ENCODE measurements around the gene HACD2.
A peak's percentile ranks its signal among the peaks of the same experiment; 100 is the strongest.

Gene HACD2

DNA sequence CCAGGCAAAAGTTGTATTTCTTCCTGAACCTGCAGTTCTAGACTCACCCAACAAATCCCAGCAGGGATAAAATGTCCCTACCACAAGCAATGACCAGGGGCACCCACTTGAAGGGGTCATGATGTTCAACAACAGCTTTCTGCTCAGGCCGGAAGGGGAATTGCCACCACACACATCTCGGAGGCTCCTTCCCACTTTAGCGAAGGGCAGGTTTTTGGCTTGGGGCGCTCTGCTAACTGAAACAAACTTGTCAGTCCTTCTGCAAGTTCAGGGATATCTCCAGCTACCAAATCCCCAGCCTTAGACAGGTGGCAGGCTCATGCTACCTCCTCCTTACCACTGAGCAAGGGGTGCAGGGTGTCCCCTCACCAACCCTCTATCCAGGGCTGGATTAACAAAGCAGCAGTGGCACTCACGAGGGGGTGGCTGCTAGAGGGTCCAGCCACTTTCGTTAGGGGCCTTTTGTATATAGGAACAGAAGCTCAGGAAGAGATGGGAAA is 138.2 kb downstream of the HACD2 start:
- Histone ChIP-seq H3K9me3 (ENCODE audit: low read depth, low read length) (no peaks in the 10 kb centered on the region), H3K36me3 (ENCODE audit: insufficient read depth, low read length) (no peaks in the 10 kb centered on the region)
- TF ChIP-seq POLR2AphosphoS5 (IDR thresholded peaks at IDR 0.05; ENCODE audit: borderline replicate concordance, low read depth, low read length) (no peak), EZH2 (IDR thresholded peaks at IDR 0.05) (no peak), FOXP2 (optimal IDR thresholded peaks at IDR 0.05; ENCODE audit: control extremely low read depth, extremely low read length, insufficient read depth) (no peak)

DNA sequence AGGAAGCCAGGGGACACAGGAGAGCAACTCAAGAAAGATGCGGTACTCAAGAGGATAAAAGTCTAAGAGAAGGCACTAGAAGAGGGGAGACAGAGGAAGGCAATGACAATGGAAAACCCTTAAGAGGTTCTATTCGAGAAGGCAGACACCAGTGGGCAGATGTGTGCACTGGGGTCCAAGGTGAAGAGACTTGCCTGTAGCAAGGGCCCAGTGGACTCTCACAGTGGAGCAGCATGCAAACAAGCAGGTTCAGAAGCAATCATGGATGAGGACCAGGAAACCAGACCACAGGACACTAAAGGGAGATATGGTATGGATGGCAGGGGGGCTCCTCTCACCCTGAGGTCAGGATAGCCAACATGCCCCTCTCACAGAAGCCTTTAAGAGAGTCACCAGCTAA is 138.6 kb downstream of the HACD2 start:
- DNase-seq (ENCODE audit: low read depth, low spot score), result no peak
- H3K9me3 ChIP-seq (ENCODE audit: low read depth, low read length), result no peaks in the 10 kb centered on the region
- no peak overlapping the region for H3K27ac ChIP-seq
- H3K36me3 ChIP-seq (ENCODE audit: insufficient read depth, low read length), result no peaks in the 10 kb centered on the region
- H3K9ac ChIP-seq (ENCODE audit: insufficient read length), result peak overlapping the region; percentile 51
- H3K4me3 ChIP-seq, result peak overlapping the region; percentile 73
- TF ChIP-seq EZH2 (IDR thresholded peaks at IDR 0.05) (no peak), POLR2AphosphoS5 (IDR thresholded peaks at IDR 0.05; ENCODE audit: borderline replicate concordance, low read depth, low read length) (no peak), FOXP2 (optimal IDR thresholded peaks at IDR 0.05; ENCODE audit: control extremely low read depth, extremely low read length, insufficient read depth) (no peak)

More for the DNA sequence above, 138.2 kb downstream of the HACD2 start:
- H3K27ac ChIP-seq, result no peak overlapping the region
- H3K4me3 ChIP-seq, result peak overlapping the region; percentile 73
- no peak for DNase-seq (ENCODE audit: low read depth, low spot score)
- H3K9ac ChIP-seq (ENCODE audit: insufficient read length), result peak overlapping the region; percentile 10

DNA sequence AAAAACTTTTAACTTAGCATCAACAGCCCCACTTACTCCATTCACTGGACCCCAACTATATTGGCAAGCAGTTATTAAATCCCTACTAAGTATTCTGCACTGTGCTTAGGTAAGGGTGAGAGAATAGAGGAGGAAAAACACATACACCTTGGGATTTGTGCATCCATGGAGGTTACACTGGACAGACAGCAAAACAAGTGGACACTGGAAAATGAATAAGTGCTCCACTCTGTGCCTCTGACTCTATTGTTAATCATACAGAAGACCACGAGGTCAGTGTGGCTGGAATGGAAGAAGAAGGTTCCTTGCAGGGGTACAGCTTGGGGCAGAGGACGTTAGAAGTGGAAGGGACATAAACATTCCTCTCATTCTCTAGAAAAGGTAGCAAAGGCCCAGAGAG is 139.2 kb downstream of the HACD2 start:
- Histone ChIP-seq H3K36me3 (ENCODE audit: insufficient read depth, low read length) (no peaks in the 10 kb centered on the region), H3K4me3 (peak overlapping the region; percentile 73), H3K9ac (ENCODE audit: insufficient read length) (peak overlapping the region; percentile 51), H3K27ac (no peak overlapping the region), H3K9me3 (ENCODE audit: low read depth, low read length) (no peaks in the 10 kb centered on the region)
- no peak for DNase-seq (ENCODE audit: low read depth, low spot score)
- TF ChIP-seq POLR2AphosphoS5 (IDR thresholded peaks at IDR 0.05; ENCODE audit: borderline replicate concordance, low read depth, low read length) (no peak), EZH2 (IDR thresholded peaks at IDR 0.05) (no peak)

DNA sequence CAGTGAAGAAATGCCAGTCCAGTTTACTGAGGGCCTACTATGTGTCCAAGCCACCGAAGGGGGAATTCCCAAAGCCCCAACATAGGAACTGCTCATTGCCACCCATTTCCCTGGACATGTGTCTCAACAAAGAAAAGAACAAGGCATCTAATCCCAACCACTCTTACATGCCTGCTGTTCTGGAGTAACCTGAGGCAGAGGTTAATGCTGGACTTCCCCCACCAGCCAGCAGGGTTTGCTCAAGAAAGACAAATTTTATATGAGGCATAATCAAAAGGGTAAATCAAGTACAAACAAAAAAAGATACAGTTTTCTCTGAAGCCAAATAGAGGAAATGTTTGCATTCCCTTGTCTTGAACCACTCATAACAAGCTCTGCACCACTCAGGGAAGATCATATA is 140.1 kb downstream of the HACD2 start:
- Histone ChIP-seq H3K9ac (ENCODE audit: insufficient read length) (no peak overlapping the region), H3K27ac (no peak overlapping the region), H3K9me3 (ENCODE audit: low read depth, low read length) (no peaks in the 10 kb centered on the region), H3K4me3 (peak overlapping the region; percentile 73), H3K36me3 (ENCODE audit: insufficient read depth, low read length) (no peaks in the 10 kb centered on the region)
- DNase-seq (ENCODE audit: low read depth, low spot score), result no peak
- no peak for TF ChIP-seq EZH2 (IDR thresholded peaks at IDR 0.05)
- TF ChIP-seq FOXP2 (optimal IDR thresholded peaks at IDR 0.05; ENCODE audit: control extremely low read depth, extremely low read length, insufficient read depth), result no peak
- no peak for TF ChIP-seq POLR2AphosphoS5 (IDR thresholded peaks at IDR 0.05; ENCODE audit: borderline replicate concordance, low read depth, low read length)

DNA sequence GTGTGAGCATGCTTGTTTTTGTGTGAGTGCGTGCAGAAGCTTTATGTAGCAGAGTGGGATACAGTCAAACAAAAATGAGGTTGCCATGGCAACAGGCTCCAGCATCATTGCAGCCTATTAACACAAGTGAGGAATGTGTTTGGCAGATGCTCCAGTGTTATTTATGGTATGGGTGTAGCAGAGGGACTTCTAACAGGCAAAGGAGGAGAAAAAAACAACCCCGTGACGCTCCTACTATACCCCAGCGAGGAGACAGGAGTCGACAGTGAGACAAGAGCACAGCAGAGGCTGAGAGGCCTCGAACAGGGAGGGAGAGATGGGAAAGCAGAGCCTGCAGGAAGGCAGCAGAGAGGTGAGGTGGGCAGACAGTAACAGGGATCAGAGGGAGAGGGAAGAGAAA is 140.8 kb downstream of the HACD2 start:
- DNase-seq (ENCODE audit: low read depth, low spot score), result no peak
- Histone ChIP-seq H3K36me3 (ENCODE audit: insufficient read depth, low read length) (no peaks in the 10 kb centered on the region), H3K27ac (no peak overlapping the region), H3K4me3 (no peak overlapping the region), H3K9me3 (ENCODE audit: low read depth, low read length) (no peaks in the 10 kb centered on the region), H3K9ac (ENCODE audit: insufficient read length) (no peak overlapping the region)
- TF ChIP-seq EZH2 (IDR thresholded peaks at IDR 0.05) (no peak), POLR2AphosphoS5 (IDR thresholded peaks at IDR 0.05; ENCODE audit: borderline replicate concordance, low read depth, low read length) (no peak), FOXP2 (optimal IDR thresholded peaks at IDR 0.05; ENCODE audit: control extremely low read depth, extremely low read length, insufficient read depth) (no peak)

DNA sequence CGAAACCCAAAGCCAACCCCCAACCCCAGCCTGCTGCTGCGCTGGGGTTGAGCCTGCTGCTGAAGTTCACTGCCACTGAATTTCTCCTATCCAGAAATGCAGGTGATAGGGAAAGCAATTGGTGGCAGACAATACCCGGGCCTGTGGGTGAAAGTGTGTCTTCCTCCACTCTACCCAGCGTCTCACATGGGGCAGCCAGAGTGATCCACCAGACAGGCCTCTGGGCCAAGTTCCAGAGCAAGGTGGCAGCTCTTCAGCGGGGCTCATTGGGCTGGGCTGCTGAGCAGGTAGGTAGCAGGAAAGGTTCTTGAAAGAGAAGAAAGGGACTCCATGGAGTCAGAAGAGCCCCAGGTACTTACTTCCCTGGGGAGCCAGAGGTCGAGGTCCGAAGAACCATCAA is 141.9 kb downstream of the HACD2 start:
- no peak overlapping the region for H3K27ac ChIP-seq
- H3K9me3 ChIP-seq (ENCODE audit: low read depth, low read length), result no peaks in the 10 kb centered on the region
- TF ChIP-seq EZH2 (IDR thresholded peaks at IDR 0.05) (no peak), POLR2AphosphoS5 (IDR thresholded peaks at IDR 0.05; ENCODE audit: borderline replicate concordance, low read depth, low read length) (no peak), FOXP2 (optimal IDR thresholded peaks at IDR 0.05; ENCODE audit: control extremely low read depth, extremely low read length, insufficient read depth) (no peak)
- no peak overlapping the region for H3K4me3 ChIP-seq
- DNase-seq (ENCODE audit: low read depth, low spot score), result no peak
- H3K36me3 ChIP-seq (ENCODE audit: insufficient read depth, low read length), result no peaks in the 10 kb centered on the region
- H3K9ac ChIP-seq (ENCODE audit: insufficient read length), result no peak overlapping the region

DNA sequence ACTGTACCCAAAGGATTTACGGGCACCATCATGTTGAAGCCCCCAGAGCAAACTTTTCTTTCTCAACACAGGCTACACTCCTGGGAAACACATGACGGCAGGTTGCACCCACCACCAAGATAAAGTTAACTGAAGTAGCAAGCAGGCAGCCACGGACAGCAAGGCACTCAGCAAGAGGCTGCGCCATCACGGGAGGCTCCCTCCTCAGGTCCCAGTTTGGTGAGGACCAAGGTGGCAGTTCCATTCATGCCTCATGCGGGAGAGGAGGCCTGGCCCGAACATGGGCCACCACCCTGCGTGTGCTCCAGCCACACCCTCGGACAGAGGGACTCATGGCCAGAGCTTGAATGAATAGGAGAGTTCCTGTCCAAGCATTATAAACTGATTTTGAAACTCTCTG is 142.7 kb downstream of the HACD2 start:
- Histone ChIP-seq H3K27ac (no peak overlapping the region), H3K4me3 (no peak overlapping the region), H3K9ac (ENCODE audit: insufficient read length) (no peak overlapping the region), H3K36me3 (ENCODE audit: insufficient read depth, low read length) (no peaks in the 10 kb centered on the region), H3K9me3 (ENCODE audit: low read depth, low read length) (no peaks in the 10 kb centered on the region)
- DNase-seq (ENCODE audit: low read depth, low spot score), result no peak
- TF ChIP-seq POLR2AphosphoS5 (IDR thresholded peaks at IDR 0.05; ENCODE audit: borderline replicate concordance, low read depth, low read length), result no peak
- no peak for TF ChIP-seq EZH2 (IDR thresholded peaks at IDR 0.05)
- no peak for TF ChIP-seq FOXP2 (optimal IDR thresholded peaks at IDR 0.05; ENCODE audit: control extremely low read depth, extremely low read length, insufficient read depth)

Measured in SK-N-MC (cell line).